HepG2 (cell line): ENCODE data around the gene CTTNBP2NL. TPM values are rescaled to one million over a fixed set of nuclear protein-coding genes. Genes with fewer than 3 reads are reported as not detected.
A peak's percentile ranks its signal among the peaks of the same experiment; 100 is the strongest.

ENCODE experiments used
- ATAD3A ChIP-seq: sonication (generic); formaldehyde crosslinking; IDR thresholded peaks from 2 replicates; pipeline ENCODE4 v1.4.0; 2020; ENCODE audit warnings: missing genetic modification reagents
- CHD2 ChIP-seq: IDR thresholded peaks from 2 replicates; pipeline ENCODE4 v1.6.1; 2011; ENCODE audit warnings: low read depth, low read length, improper control_type of control experiment
- HOXA3 ChIP-seq: sonication (generic); formaldehyde crosslinking; IDR thresholded peaks from 2 replicates; pipeline ENCODE4 v1.5.0; 2020; ENCODE audit warnings: missing genetic modification reagents
- IRX3 ChIP-seq: sonication (generic); formaldehyde crosslinking; IDR thresholded peaks from 2 replicates; pipeline ENCODE4 v1.8.1; 2023; ENCODE audit warnings: mild to moderate bottlenecking, low read depth, missing genetic modification reagents, borderline replicate concordance
- JUND ChIP-seq: sonication (generic); formaldehyde crosslinking; IDR thresholded peaks from 2 replicates; pipeline ENCODE4 v1.8.0; 2022; ENCODE audit warnings: mild to moderate bottlenecking, missing genetic modification reagents
- MXD3 ChIP-seq: IDR thresholded peaks from 2 replicates; pipeline ENCODE4 v1.6.1; 2016; ENCODE audit warnings: mild to moderate bottlenecking, missing biosample characterization, missing genetic modification reagents
- NKX3-1 ChIP-seq: sonication (generic); formaldehyde crosslinking; IDR thresholded peaks from 2 replicates; pipeline ENCODE4 v1.5.0; 2020; ENCODE audit warnings: missing genetic modification reagents
- PPARG ChIP-seq: conservative IDR thresholded peaks from 2 replicates; pipeline ENCODE4 v1.6.1; 2016; ENCODE audit warnings: missing biosample characterization, missing genetic modification reagents
- REPIN1 ChIP-seq: sonication (generic); formaldehyde crosslinking; IDR thresholded peaks from 2 replicates; pipeline ENCODE4 v1.8.0; 2022; ENCODE audit warnings: missing genetic modification reagents, low read depth, mild to moderate bottlenecking, borderline replicate concordance
- RFXAP ChIP-seq: sonication (generic); formaldehyde crosslinking; IDR thresholded peaks from 2 replicates; pipeline ENCODE4 v1.4.0; 2020; ENCODE audit warnings: missing genetic modification reagents, borderline replicate concordance
- TERF1 ChIP-seq: sonication (generic); formaldehyde crosslinking; IDR thresholded peaks from 2 replicates; pipeline ENCODE4 v1.8.0; 2022; ENCODE audit warnings: mild to moderate bottlenecking, missing genetic modification reagents, moderate library complexity
- ZBTB37 ChIP-seq: sonication (generic); formaldehyde crosslinking; IDR thresholded peaks from 2 replicates; pipeline ENCODE4 v1.4.0; 2020; ENCODE audit warnings: mild to moderate bottlenecking, missing genetic modification reagents
- ZBTB7A ChIP-seq: sonication (generic); formaldehyde crosslinking; IDR thresholded peaks from 2 replicates; pipeline ENCODE4 v1.8.0; 2022; ENCODE audit warnings: mild to moderate bottlenecking, missing genetic modification reagents
- ZFX ChIP-seq: sonication (generic); formaldehyde crosslinking; IDR thresholded peaks from 2 replicates; pipeline ENCODE4 v1.4.0; 2020; ENCODE audit warnings: mild to moderate bottlenecking, low read depth, missing genetic modification reagents, moderate library complexity
- ZFY ChIP-seq: sonication (generic); formaldehyde crosslinking; IDR thresholded peaks from 2 replicates; pipeline ENCODE4 v1.4.0; 2020; ENCODE audit warnings: missing genetic modification reagents
- ZNF10 ChIP-seq: sonication (generic); formaldehyde crosslinking; IDR thresholded peaks from 2 replicates; pipeline ENCODE4 v1.4.0; 2020; ENCODE audit warnings: mild to moderate bottlenecking, low read depth, missing genetic modification reagents, borderline replicate concordance
- ZNF468 ChIP-seq: sonication (generic); formaldehyde crosslinking; IDR thresholded peaks from 2 replicates; pipeline ENCODE4 v1.8.0; 2022; ENCODE audit warnings: mild to moderate bottlenecking, moderate library complexity, missing genetic modification reagents
- ZNF563 ChIP-seq: sonication (generic); formaldehyde crosslinking; IDR thresholded peaks from 2 replicates; pipeline ENCODE4 v1.8.0; 2022; ENCODE audit warnings: mild to moderate bottlenecking, moderate library complexity, missing genetic modification reagents
- ZNF724P ChIP-seq: sonication (generic); formaldehyde crosslinking; IDR thresholded peaks from 2 replicates; pipeline ENCODE4 v1.8.0; 2022; ENCODE audit warnings: missing genetic modification reagents, borderline replicate concordance
- ZNF788 ChIP-seq: sonication (generic); formaldehyde crosslinking; IDR thresholded peaks from 2 replicates; pipeline ENCODE4 v1.5.0; 2020; ENCODE audit warnings: mild to moderate bottlenecking, missing genetic modification reagents, borderline replicate concordance
- ZSCAN12 ChIP-seq: sonication (generic); formaldehyde crosslinking; IDR thresholded peaks from 2 replicates; pipeline ENCODE4 v1.9.0; 2021; ENCODE audit warnings: mild to moderate bottlenecking, missing genetic modification reagents
- polyA plus RNA-seq, 8 experiments: library from polyadenylated mRNA; depleted of rRNA in 3 of 8; stranded (reverse) in 7 of 8; unstranded in 1 of 8; fragments of >200 nt; fragmentation: Illumina TruSeq in 4 of 8; extraction: Trizol in 4 of 8; gene quantifications; 2 replicates each; pipeline versions ENCODE4 v1.2.1 to v1.2.3, GENCODE V29; 2011 to 2016; ENCODE audit warnings: low read depth in 4 of 8, missing spikeins in 1 of 8, mixed read lengths in 1 of 8; ENCODE audit not compliant: insufficient read depth in 1 of 8
- total RNA-seq, 5 experiments: library from RNA; depleted of rRNA; stranded (reverse); fragments of >200 nt; fragmentation: Illumina TruSeq; extraction: Trizol; gene quantifications; 2 replicates each; pipeline ENCODE4 v1.2.3, GENCODE V29; 2016; ENCODE audit warnings: low read depth in 1 of 5
- TF ChIP-seq, protein P1 (sequence below): sonication (generic); formaldehyde crosslinking; IDR thresholded peaks from 2 replicates; pipeline ENCODE4 v1.4.0; 2020; ENCODE audit warnings: missing genetic modification reagents
- TF ChIP-seq, protein P2 (sequence below): sonication (generic); formaldehyde crosslinking; IDR thresholded peaks from 2 replicates; pipeline ENCODE4 v1.5.0; 2020; ENCODE audit warnings: mild to moderate bottlenecking, missing genetic modification reagents, moderate library complexity

The CTTNBP2NL gene
- total and polyA plus RNA-seq, 2 of the 13 experiments (the other 11 are each of a cell fraction or from before 2014, with no cell fraction given) = 2.1 to 4.1 TPM

DNA sequence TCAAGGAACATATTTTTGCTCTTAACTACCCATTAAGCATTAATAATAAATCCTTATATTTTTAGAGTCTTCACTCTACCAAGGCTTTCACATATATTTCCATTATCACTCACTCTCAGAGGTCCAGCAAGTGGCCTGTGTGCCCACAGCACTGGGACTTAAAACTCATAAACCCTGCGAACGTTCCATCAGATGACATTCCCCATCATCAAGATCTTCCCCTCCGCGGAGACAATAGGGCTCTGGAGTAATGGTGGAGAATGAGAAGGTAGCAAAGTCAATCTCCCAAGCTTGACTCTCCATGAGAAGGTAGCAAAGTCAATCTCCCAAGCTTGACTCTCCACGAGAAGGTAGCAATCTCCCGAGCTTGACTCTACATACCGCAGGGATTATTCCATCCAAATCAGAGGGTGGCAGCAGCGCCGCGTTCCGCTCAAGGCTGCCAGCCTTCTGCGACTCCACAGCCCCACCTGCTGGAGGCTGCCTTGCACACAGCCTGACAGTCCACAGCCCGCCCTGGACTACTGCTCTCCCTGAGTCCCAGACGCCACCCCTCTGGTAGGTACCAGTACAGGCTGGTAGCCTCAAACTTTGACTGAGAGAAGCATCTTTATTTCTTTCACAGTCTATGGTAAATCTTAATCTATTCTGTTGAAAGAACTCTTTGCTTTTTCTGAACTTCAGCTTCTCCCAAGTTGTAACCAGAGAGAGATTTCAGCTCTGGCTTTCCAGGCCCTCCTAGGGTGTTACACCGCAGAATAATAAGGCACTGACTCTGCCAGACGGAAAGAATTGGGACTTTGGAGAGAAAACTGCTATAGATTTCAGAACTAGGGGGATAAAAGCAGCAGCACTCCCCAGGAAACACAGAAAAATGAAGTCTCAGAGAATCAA, 26.4 kb upstream of the CTTNBP2NL start (continued):
- no peak for TF ChIP-seq ZNF724P (CRISPR knock-in tag)
- no peak for TF ChIP-seq CHD2
- no peak for TF ChIP-seq ZNF563 (CRISPR knock-in tag)
- no peak for TF ChIP-seq REPIN1 (CRISPR knock-in tag)
- TF ChIP-seq PPARG = no peak
- no peak for TF ChIP-seq ZSCAN12 (CRISPR knock-in tag)
- no peak for TF ChIP-seq ZFY (CRISPR knock-in tag)
- TF ChIP-seq, protein P1, sequence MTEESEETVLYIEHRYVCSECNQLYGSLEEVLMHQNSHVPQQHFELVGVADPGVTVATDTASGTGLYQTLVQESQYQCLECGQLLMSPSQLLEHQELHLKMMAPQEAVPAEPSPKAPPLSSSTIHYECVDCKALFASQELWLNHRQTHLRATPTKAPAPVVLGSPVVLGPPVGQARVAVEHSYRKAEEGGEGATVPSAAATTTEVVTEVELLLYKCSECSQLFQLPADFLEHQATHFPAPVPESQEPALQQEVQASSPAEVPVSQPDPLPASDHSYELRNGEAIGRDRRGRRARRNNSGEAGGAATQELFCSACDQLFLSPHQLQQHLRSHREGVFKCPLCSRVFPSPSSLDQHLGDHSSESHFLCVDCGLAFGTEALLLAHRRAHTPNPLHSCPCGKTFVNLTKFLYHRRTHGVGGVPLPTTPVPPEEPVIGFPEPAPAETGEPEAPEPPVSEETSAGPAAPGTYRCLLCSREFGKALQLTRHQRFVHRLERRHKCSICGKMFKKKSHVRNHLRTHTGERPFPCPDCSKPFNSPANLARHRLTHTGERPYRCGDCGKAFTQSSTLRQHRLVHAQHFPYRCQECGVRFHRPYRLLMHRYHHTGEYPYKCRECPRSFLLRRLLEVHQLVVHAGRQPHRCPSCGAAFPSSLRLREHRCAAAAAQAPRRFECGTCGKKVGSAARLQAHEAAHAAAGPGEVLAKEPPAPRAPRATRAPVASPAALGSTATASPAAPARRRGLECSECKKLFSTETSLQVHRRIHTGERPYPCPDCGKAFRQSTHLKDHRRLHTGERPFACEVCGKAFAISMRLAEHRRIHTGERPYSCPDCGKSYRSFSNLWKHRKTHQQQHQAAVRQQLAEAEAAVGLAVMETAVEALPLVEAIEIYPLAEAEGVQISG = no peak
- TF ChIP-seq ZNF468 (CRISPR knock-in tag) = no peak
- TF ChIP-seq, protein P2, sequence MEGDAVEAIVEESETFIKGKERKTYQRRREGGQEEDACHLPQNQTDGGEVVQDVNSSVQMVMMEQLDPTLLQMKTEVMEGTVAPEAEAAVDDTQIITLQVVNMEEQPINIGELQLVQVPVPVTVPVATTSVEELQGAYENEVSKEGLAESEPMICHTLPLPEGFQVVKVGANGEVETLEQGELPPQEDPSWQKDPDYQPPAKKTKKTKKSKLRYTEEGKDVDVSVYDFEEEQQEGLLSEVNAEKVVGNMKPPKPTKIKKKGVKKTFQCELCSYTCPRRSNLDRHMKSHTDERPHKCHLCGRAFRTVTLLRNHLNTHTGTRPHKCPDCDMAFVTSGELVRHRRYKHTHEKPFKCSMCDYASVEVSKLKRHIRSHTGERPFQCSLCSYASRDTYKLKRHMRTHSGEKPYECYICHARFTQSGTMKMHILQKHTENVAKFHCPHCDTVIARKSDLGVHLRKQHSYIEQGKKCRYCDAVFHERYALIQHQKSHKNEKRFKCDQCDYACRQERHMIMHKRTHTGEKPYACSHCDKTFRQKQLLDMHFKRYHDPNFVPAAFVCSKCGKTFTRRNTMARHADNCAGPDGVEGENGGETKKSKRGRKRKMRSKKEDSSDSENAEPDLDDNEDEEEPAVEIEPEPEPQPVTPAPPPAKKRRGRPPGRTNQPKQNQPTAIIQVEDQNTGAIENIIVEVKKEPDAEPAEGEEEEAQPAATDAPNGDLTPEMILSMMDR = peak; percentile 98
- TF ChIP-seq JUND (CRISPR knock-in tag) = no peak
- no peak for TF ChIP-seq HOXA3 (CRISPR knock-in tag)
- TF ChIP-seq RFXAP = no peak
- no peak for TF ChIP-seq ZBTB7A (CRISPR knock-in tag)
- TF ChIP-seq ATAD3A (CRISPR knock-in tag) = no peak
- TF ChIP-seq MXD3 = no peak
- no peak for TF ChIP-seq TERF1 (CRISPR knock-in tag)
- TF ChIP-seq ZNF788 (CRISPR knock-in tag) = no peak
- TF ChIP-seq ZNF10 (CRISPR knock-in tag) = no peak
- no peak for TF ChIP-seq ZBTB37 (CRISPR knock-in tag)
- TF ChIP-seq ZFX (CRISPR knock-in tag) = no peak
- TF ChIP-seq IRX3 (CRISPR knock-in tag) = no peak
- no peak for TF ChIP-seq NKX3-1 (CRISPR knock-in tag)
